Measurements from ENCODE around the gene ATRIP.

DNA sequence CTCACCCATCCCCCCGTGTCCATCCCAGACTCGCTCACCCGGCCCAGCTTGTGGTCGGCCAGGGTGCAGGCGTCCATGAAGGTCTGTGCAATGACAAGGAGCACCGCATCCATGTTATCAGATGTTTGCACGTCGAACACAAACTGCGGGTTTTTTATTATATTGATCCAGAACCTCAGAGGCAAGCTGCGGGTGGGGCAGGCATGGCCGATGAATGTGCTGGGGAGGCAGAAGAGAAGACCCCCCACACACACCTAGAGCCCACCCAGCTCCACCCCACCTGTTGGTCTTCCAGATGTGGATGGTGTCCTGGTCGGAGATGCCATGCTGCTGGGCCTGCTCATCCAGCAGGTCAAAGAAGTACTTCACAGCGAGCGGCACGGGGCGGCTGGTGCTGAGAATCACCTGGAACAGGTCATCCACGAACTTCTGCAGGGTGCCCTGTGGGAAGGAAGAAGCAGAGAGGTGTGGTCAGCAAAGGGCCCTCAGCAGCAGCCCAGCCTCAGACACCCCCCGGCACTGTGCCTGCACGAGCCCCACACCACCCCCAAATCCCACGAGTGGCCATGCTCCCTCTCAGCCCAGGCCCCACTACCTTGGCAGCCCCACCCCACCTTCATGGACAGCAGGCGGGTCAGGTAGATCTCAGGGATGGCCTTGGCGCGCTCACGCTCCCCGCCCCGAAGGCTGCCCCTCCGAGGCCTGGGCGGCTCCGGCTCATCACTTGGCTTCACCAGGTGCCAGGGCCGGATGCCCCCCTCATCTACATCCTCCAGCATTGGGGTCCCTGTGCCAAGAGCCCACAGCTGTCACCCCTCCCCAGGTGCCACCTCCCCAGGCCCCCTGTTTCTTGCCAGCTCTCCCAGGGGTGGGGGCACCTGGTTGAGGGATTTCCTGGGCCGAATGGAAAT is 37.0 kb upstream of the ATRIP start:
- TF ChIP-seq, protein P1, sequence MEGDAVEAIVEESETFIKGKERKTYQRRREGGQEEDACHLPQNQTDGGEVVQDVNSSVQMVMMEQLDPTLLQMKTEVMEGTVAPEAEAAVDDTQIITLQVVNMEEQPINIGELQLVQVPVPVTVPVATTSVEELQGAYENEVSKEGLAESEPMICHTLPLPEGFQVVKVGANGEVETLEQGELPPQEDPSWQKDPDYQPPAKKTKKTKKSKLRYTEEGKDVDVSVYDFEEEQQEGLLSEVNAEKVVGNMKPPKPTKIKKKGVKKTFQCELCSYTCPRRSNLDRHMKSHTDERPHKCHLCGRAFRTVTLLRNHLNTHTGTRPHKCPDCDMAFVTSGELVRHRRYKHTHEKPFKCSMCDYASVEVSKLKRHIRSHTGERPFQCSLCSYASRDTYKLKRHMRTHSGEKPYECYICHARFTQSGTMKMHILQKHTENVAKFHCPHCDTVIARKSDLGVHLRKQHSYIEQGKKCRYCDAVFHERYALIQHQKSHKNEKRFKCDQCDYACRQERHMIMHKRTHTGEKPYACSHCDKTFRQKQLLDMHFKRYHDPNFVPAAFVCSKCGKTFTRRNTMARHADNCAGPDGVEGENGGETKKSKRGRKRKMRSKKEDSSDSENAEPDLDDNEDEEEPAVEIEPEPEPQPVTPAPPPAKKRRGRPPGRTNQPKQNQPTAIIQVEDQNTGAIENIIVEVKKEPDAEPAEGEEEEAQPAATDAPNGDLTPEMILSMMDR (conservative IDR thresholded peaks at IDR 0.05; ENCODE audit: low read depth, low read length): no peak
- TF ChIP-seq NFE2L2 (IDR thresholded peaks at IDR 0.05; ENCODE audit: low read depth, low read length) (no peak), RFX5 (IDR thresholded peaks at IDR 0.05; ENCODE audit: low read depth, low read length) (no peak), FOS (IDR thresholded peaks at IDR 0.05; ENCODE audit: low read depth, low read length) (no peak), POLR2A (IDR thresholded peaks at IDR 0.05; ENCODE audit: low read depth, low read length) (no peak), RAD21 (IDR thresholded peaks at IDR 0.05; ENCODE audit: low read length) (no peak)

Data from IMR-90 (cell line).